GM23248 (cell line): ENCODE data around the gene ATP2B3.

Source experiments
- EZH2 ChIP-seq: fragments of 200-600 bp; sonication (generic); IDR thresholded peaks from 2 replicates; pipeline ENCODE4 v1.6.1; 2018; ENCODE audit warnings: antibody characterized with exemption, mild to moderate bottlenecking; ENCODE audit not compliant: insufficient read depth, poor library complexity, severe bottlenecking
- EZH2phosphoT487 ChIP-seq: fragments of 200-600 bp; sonication (generic); IDR thresholded peaks from 2 replicates; pipeline ENCODE4 v1.6.1; 2018; ENCODE audit warnings: antibody characterized with exemption, moderate library complexity, mild to moderate bottlenecking, low read depth; ENCODE audit not compliant: insufficient read depth

DNA sequence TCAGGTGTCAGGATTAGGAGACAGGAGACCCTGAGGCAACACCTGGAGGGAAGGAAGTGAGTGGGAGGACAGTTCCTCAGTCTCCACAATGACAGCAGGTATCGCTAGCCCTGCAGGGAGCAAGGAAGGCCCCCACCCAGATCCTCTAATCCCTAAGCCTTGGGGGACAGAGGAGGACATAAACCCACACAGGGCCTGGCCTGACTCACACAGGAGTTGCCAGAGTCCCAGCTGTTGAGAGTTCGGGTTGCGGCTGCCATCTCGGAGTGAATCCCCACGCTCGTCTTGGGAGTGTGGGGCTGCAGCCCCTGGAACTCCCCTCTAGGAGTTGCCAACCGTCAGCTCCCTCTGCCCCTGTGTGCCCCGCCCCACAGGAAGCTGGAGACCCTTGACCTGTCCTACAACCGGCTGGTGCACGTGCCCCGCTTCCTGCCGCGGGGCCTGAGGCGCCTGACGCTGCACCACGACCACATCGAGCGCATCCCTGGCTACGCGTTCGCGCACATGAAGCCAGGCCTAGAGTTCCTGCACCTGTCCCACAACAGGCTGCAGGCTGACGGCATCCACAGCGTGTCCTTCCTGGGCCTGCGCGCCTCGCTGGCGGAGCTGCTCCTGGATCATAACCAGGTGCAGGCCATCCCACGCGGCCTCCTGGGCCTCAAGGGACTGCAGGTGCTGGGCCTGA lies 31.9 kb upstream of the ATP2B3 start:
- TF ChIP-seq EZH2 (no peak), EZH2phosphoT487 (no peak)
